IMR-90 (cell line): ENCODE results near the gene PDE11A. TPM values are rescaled to one million over a fixed set of nuclear protein-coding genes. Genes with fewer than 3 reads are reported as not detected.

Experiments used
- ATAC-seq: fragments of 200-7000 bp; cut with Tn5 transposase; 2 replicates; pipeline ENCODE4 v1.9.1; 2020; ENCODE audit warnings: low read depth, mild to moderate bottlenecking, moderate library complexity
- BruUV-seq: library from RNA; stranded (reverse); fragments of 400-500 nt; replicated peaks from 2 replicates; lab custom pipeline; 2021; lab: Mats Ljungman, UMichigan
- CTCF ChIA-PET: fragments of 300-600 bp; formaldehyde crosslinking; extraction: SDS; loops from one replicate; lab custom pipeline; 2021; ENCODE audit warnings: antibody characterized with exemption; lab: Yijun Ruan, JAX
- POLR2A ChIA-PET: fragments of 300-600 bp; sonication (Branson Sonifier 250); formaldehyde crosslinking; loops from one replicate; lab custom pipeline; 2022; ENCODE audit warnings: antibody characterized with exemption; ENCODE audit not compliant: unreplicated experiment; lab: Charles Lee
- DNase-seq: peaks from one replicate; pipeline ENCODE4 v3.0.0; 2013
- H2AFZ ChIP-seq: replicated peaks from 2 replicates; pipeline ENCODE3; 2013; ENCODE audit warnings: low read length, mild to moderate bottlenecking; ENCODE audit not compliant: poor library complexity
- H2AK5ac ChIP-seq: 2 replicates; pipeline ENCODE4 v1.6.1; 2013; ENCODE audit warnings: low read depth, low read length, inconsistent platforms
- H2AK9ac ChIP-seq: replicated peaks from 2 replicates; pipeline ENCODE3; 2013; ENCODE audit warnings: mild to moderate bottlenecking, low read depth, low read length, moderate library complexity; ENCODE audit not compliant: poor library complexity
- H2BK120ac ChIP-seq: 2 replicates; pipeline ENCODE4 v1.6.1; 2013; ENCODE audit warnings: low read depth, low read length, inconsistent platforms
- H2BK15ac ChIP-seq: 3 replicates; pipeline ENCODE4 v1.6.1; 2013; ENCODE audit warnings: low read depth, low read length, inconsistent platforms
- H2BK20ac ChIP-seq: 2 replicates; pipeline ENCODE4 v1.6.1; 2013; ENCODE audit warnings: low read depth, mild to moderate bottlenecking, inconsistent platforms, low read length, moderate library complexity
- H2BK5ac ChIP-seq: 2 replicates; pipeline ENCODE4 v1.6.1; 2013; ENCODE audit warnings: mild to moderate bottlenecking, low read depth, low read length, inconsistent platforms; ENCODE audit not compliant: poor library complexity, severe bottlenecking
- H3K14ac ChIP-seq: replicated peaks from 2 replicates; pipeline ENCODE4 v1.6.1; 2013; ENCODE audit warnings: low read depth, low read length, inconsistent platforms
- H3K18ac ChIP-seq: 2 replicates; pipeline ENCODE4 v1.6.1; 2013; ENCODE audit warnings: low read depth, low read length, control low read depth
- H3K23ac ChIP-seq: 2 replicates; pipeline ENCODE4 v1.6.1; 2013; ENCODE audit warnings: low read depth, low read length, inconsistent platforms
- H3K27ac ChIP-seq: 2 replicates; pipeline ENCODE4 v1.5.1; 2013; ENCODE audit warnings: mild to moderate bottlenecking, control low read depth, low read length; ENCODE audit not compliant: insufficient read depth
- H3K27me3 ChIP-seq: 2 replicates; pipeline ENCODE4 v1.6.1; 2013; ENCODE audit warnings: low read length; ENCODE audit not compliant: control insufficient read depth, insufficient read depth
- H3K36me3 ChIP-seq: 2 replicates; pipeline ENCODE4 v1.6.1; 2013; ENCODE audit warnings: low read length, mixed read lengths; ENCODE audit not compliant: control insufficient read depth, insufficient read depth
- H3K4ac ChIP-seq: 2 replicates; pipeline ENCODE4 v1.6.1; 2013; ENCODE audit warnings: low read depth, low read length, inconsistent platforms
- H3K4me1 ChIP-seq: 2 replicates; pipeline ENCODE4 v1.6.1; 2013; ENCODE audit warnings: low read length, mixed read lengths; ENCODE audit not compliant: control insufficient read depth, insufficient read depth
- H3K4me2 ChIP-seq: 2 replicates; pipeline ENCODE4 v1.6.1; 2013; ENCODE audit warnings: low read depth, mild to moderate bottlenecking, control low read depth, low read length, moderate library complexity
- H3K4me3 ChIP-seq: 2 replicates; pipeline ENCODE4 v1.5.1; 2013; ENCODE audit warnings: low read depth, mild to moderate bottlenecking, control low read depth, low read length, moderate library complexity; ENCODE audit not compliant: insufficient read depth
- H3K56ac ChIP-seq: 2 replicates; pipeline ENCODE4 v1.6.1; 2013; ENCODE audit warnings: low read length, inconsistent platforms; ENCODE audit not compliant: insufficient read depth; ENCODE audit errors: extremely low read depth
- H3K79me1 ChIP-seq, 2 experiments: 2 replicates each; pipeline ENCODE4 v1.6.1; 2013; ENCODE audit warnings: low read length in 2 of 2, inconsistent platforms in 1 of 2, low read depth in 1 of 2
- H3K9ac ChIP-seq: 2 replicates; pipeline ENCODE4 v1.6.1; 2013; ENCODE audit warnings: low read depth, low read length, control low read depth
- H3K9me1 ChIP-seq: 2 replicates; pipeline ENCODE4 v1.6.1; 2013; ENCODE audit warnings: low read length, inconsistent platforms; ENCODE audit not compliant: insufficient read depth
- H3K9me3 ChIP-seq: 2 replicates; pipeline ENCODE4 v1.6.1; 2013; ENCODE audit warnings: low read length; ENCODE audit not compliant: control insufficient read depth, insufficient read depth
- H4K20me1 ChIP-seq: 2 replicates; pipeline ENCODE4 v1.6.1; 2013; ENCODE audit warnings: low read length, inconsistent platforms; ENCODE audit not compliant: insufficient read depth
- H4K5ac ChIP-seq: 2 replicates; pipeline ENCODE4 v1.6.1; 2013; ENCODE audit warnings: mild to moderate bottlenecking, low read depth, low read length, control low read depth
- H4K8ac ChIP-seq, 2 experiments: 2 replicates each; pipeline ENCODE4 v1.6.1; 2013; ENCODE audit warnings: low read depth in 2 of 2, low read length in 2 of 2, control low read depth in 1 of 2, inconsistent platforms in 1 of 2
- H4K91ac ChIP-seq: 2 replicates; pipeline ENCODE4 v1.6.1; 2013; ENCODE audit warnings: low read depth, low read length, inconsistent platforms; ENCODE audit not compliant: insufficient read depth
- CEBPB ChIP-seq: IDR thresholded peaks from 2 replicates; pipeline ENCODE4 v1.6.1; 2012; ENCODE audit warnings: low read depth, low read length, improper control_type of control experiment
- CHD1 ChIP-seq: IDR thresholded peaks from 2 replicates; pipeline ENCODE4 v1.6.1; 2012; ENCODE audit warnings: low read depth, low read length, improper control_type of control experiment
- CTCF ChIP-seq: conservative IDR thresholded peaks from 2 replicates; pipeline ENCODE4 v1.5.1; 2012; ENCODE audit warnings: mild to moderate bottlenecking, low read depth, low read length, improper control_type of control experiment
- ELK1 ChIP-seq: fragments of 150-350 bp; IDR thresholded peaks from 2 replicates; pipeline ENCODE4 v1.6.1; 2016; ENCODE audit warnings: low read depth, mild to moderate bottlenecking, low read length, moderate library complexity, borderline replicate concordance
- MAFK ChIP-seq: IDR thresholded peaks from 2 replicates; pipeline ENCODE4 v1.6.1; 2012; ENCODE audit warnings: low read depth, low read length, improper control_type of control experiment
- MAZ ChIP-seq: IDR thresholded peaks from 2 replicates; pipeline ENCODE4 v1.6.1; 2012; ENCODE audit warnings: low read depth, mild to moderate bottlenecking, low read length, improper control_type of control experiment, moderate library complexity, borderline replicate concordance
- MXI1 ChIP-seq: IDR thresholded peaks from 2 replicates; pipeline ENCODE4 v1.6.1; 2012; ENCODE audit warnings: low read depth, mild to moderate bottlenecking, low read length, moderate library complexity, borderline replicate concordance
- NFE2L2 ChIP-seq: fragments of 150-350 bp; IDR thresholded peaks from 2 replicates; pipeline ENCODE4 v1.6.1; 2016; ENCODE audit warnings: low read depth, mild to moderate bottlenecking, low read length
- POLR2A ChIP-seq: IDR thresholded peaks from 2 replicates; pipeline ENCODE4 v1.6.1; 2012; ENCODE audit warnings: mild to moderate bottlenecking, low read depth, low read length
- RAD21 ChIP-seq: IDR thresholded peaks from 2 replicates; pipeline ENCODE4 v1.6.1; 2012; ENCODE audit warnings: low read length, improper control_type of control experiment
- RCOR1 ChIP-seq: IDR thresholded peaks from 2 replicates; pipeline ENCODE4 v1.6.1; 2012; ENCODE audit warnings: mild to moderate bottlenecking, low read length, improper control_type of control experiment; ENCODE audit not compliant: insufficient replicate concordance
- SMC3 ChIP-seq: fragments of 150-350 bp; IDR thresholded peaks from 2 replicates; pipeline ENCODE4 v1.6.1; 2016; ENCODE audit warnings: low read depth, mild to moderate bottlenecking, antibody characterized with exemption, low read length, moderate library complexity
- USF2 ChIP-seq: fragments of 150-350 bp; IDR thresholded peaks from 2 replicates; pipeline ENCODE4 v1.6.1; 2017; ENCODE audit warnings: mild to moderate bottlenecking, antibody characterized with exemption, low read length, low read depth
- WGBS, 2 experiments: methylation state at CpG; one replicate each; pipeline versions ENCODE4 v1.1.5 to v1.1.7; 2013; ENCODE audit warnings: missing lambda C conversion rate in 2 of 2; ENCODE audit not compliant: insufficient read length in 1 of 2; ENCODE audit errors: extremely low coverage in 2 of 2; 5-methylcytosine and 5-hydroxymethylcytosine counted together
- dilution Hi-C: fragments of 300-500 bp; cut with HindIII; formaldehyde crosslinking; loops from one replicate; pipeline ENCODE4 v1.14.3; 2018; ENCODE audit warnings: low sequenced_read_pairs; ENCODE audit not compliant: unreplicated experiment
- in situ Hi-C: fragments of 300-500 bp; cut with MboI; formaldehyde crosslinking; loops from 3 replicates; pipeline ENCODE4 v1.14.3; 2019; ENCODE audit warnings: low sequenced_read_pairs, inconsistent platforms, mixed read lengths
- intact Hi-C: fragments of 100-400 bp; cut with micrococcal nuclease; formaldehyde crosslinking; loops from 2 replicates; pipeline ENCODE4 v1.10.0; 2022
- polyA plus RNA-seq, 3 experiments: library from polyadenylated mRNA; depleted of rRNA; stranded (reverse); fragments of >200 nt; gene quantifications; 2 replicates each; pipeline ENCODE4 v1.2.3, GENCODE V29; 2012; ENCODE audit warnings: low replicate concordance in 1 of 3
- total RNA-seq: library from RNA; depleted of rRNA; stranded (reverse); fragments of >200 nt; gene quantifications from 2 replicates; pipeline ENCODE4 v1.2.3, GENCODE V29; 2012

PDE11A gene
- total and polyA plus RNA-seq, 2 of the 4 experiments (the other 2 are of a cell fraction), result 0.21 to 0.72 TPM

- 0% methylated on average over 1 of the region's 4 CpGs; no CpG with 5 or more reads in 1 of the 2 experiments for WGBS, 2 experiments
- Histone ChIP-seq H4K91ac (no peak overlapping the region), H3K9ac (no peak overlapping the region), H2AFZ (no peak overlapping the region), H2BK120ac (no peak overlapping the region), H4K5ac (no peak overlapping the region), H3K4me3 (no peak overlapping the region), H3K9me1 (no peaks in the 10 kb centered on the region), H3K18ac (no peak overlapping the region), H3K9me3 (no peaks in the 10 kb centered on the region), H2BK5ac (no peak overlapping the region), H2BK15ac (no peak overlapping the region), H4K20me1 (no peaks in the 10 kb centered on the region), H3K4me1 (no peaks in the 10 kb centered on the region), H2AK9ac (no peak overlapping the region), H3K4ac (no peak overlapping the region), H3K27me3 (no peaks in the 10 kb centered on the region), H4K8ac (no peak overlapping the region), H3K27ac (no peak overlapping the region), H3K4me2 (no peak overlapping the region), H2BK20ac (no peak overlapping the region), H3K14ac (no peak overlapping the region), H3K36me3 (no peaks in the 10 kb centered on the region), H3K56ac (no peak overlapping the region), H3K79me1 (no peaks in the 10 kb centered on the region), H2AK5ac (no peak overlapping the region), H3K23ac (no peak overlapping the region)
- POLR2A ChIA-PET, result no interaction called here
- DNase-seq (no peak), ATAC-seq (no peak)
- in situ Hi-C loops, result no loop called here
- TF ChIP-seq USF2 (no peak), ELK1 (no peak), CTCF (no peak), NFE2L2 (no peak), CHD1 (no peak), SMC3 (no peak), MAFK (no peak), RCOR1 (no peak), CEBPB (no peak), POLR2A (no peak), RAD21 (no peak), MXI1 (no peak), MAZ (no peak)
- BruUV-seq, result no TSS peak
- intact Hi-C loops, result no loop called here
- CTCF ChIA-PET, result interaction anchor here (0.6 kb wide), 1 partner anchor 122 kb away, joined by 3 read pairs; no protein-coding TSS in a partner anchor
- dilution Hi-C loops, result no loop called here
Observed at GRCh38 chr2:177916342-177916741, 156.2 kb downstream of the PDE11A start.
